ENCODE data around the gene CYP27A1.

- TF ChIP-seq CTCF (IDR thresholded peaks at IDR 0.05) (no peak), POLR2A (IDR thresholded peaks at IDR 0.05) (no peak)
Observed at GRCh38 chr2:218783688-218784087, 1.7 kb downstream of the CYP27A1 start.
